Stimulated activated CD4-positive, alpha-beta T cell treated with anti-CD3 and anti-CD28 coated beads, Interleukin-4, amount 100 ng/mL, for 24 hours (primary cell): ENCODE data around the gene STAT5B.
"Not testable (repeated sequence)": the region's sequence is repeated elsewhere in the genome, so short reads cannot be mapped to it uniquely, and the experiment has no call there.

Source experiments
- DNase-seq: peaks from one replicate; pipeline ENCODE4 v3.0.0-alpha.2; 2020

STAT5B gene

DNA sequence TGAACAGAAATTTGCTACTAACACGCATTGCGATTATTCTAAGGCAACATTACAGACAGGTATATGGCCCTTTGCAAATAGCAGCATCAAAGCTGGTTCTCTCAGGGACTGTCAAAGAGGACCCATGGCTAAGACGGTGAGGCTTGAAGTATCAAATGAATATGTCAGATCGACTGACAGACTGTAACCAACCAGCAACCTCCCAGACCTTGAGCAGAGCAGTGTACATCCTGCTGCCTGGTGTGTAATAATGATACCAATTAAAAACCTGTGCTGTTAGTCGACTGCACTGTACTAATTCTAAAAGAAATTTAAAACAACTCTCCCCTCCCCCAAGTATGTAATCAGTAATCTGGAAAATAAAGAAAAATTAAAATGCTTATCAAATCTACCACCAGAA lies 46.0 kb downstream of the STAT5B start:
- DNase-seq: no peak

- no peak for DNase-seq
These were observed 48.1 kb downstream of the STAT5B start for GRCh38 chr17:42227849-42228700.

DNA sequence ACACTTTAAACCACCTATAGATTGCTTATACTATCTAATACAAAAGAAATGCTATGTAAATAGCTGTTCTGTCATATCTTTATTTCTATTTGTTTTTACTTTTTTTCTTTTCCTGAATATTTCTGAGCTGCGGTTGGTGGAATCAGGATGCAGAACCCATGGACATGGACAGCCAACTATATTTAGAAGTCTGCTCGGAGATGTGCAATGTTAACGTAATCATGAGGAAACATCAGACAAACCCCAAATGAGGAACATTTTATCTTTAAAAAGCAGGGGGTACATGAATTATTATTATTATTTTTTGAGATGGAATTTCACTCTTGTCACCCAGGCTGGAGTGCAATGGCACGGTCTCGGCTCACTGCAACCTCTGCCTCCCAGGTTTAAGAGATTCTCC lies 50.5 kb downstream of the STAT5B start:
- no peak for DNase-seq

DNA sequence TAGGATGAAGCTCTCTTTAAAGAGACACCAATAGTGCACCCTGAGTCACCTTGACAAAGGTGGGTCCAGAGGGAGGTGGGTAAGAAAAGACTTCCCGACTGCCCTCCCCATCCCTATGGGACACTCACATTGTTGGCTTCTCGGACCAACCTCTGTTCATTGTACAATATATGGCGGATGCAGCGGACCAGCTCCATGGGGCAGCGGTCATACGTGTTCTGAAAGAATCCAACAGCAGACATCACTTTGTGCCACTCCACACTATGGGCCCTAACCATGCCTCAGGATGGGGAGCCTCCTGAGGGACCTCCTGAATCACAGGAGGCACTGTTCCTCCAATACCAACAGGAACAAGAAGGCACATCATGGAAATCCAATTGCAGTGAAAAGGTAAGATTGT lies 51.5 kb downstream of the STAT5B start:
- DNase-seq: no peak

GRCh38 chr17:42221886-42222745 lies 54.1 kb downstream of the STAT5B start:
- peak; percentile 64 for DNase-seq

- not testable (repeated sequence) for DNase-seq
These were observed 56.9 kb downstream of the STAT5B start for GRCh38 chr17:42219280-42219679.

- no peak for DNase-seq
These were observed 62.0 kb downstream of the STAT5B start for GRCh38 chr17:42214156-42214555.

GRCh38 chr17:42212382-42212781 lies 63.8 kb downstream of the STAT5B start:
- DNase-seq: no peak

- not testable (repeated sequence) for DNase-seq
These were observed 64.3 kb downstream of the STAT5B start for GRCh38 chr17:42211921-42212341.

GRCh38 chr17:42210046-42210445 lies 66.1 kb downstream of the STAT5B start:
- DNase-seq: no peak

GRCh38 chr17:42206153-42206612 lies 70.0 kb downstream of the STAT5B start:
- not testable (repeated sequence) for DNase-seq

GRCh38 chr17:42203354-42203753 lies 72.8 kb downstream of the STAT5B start:
- DNase-seq: no peak

DNA sequence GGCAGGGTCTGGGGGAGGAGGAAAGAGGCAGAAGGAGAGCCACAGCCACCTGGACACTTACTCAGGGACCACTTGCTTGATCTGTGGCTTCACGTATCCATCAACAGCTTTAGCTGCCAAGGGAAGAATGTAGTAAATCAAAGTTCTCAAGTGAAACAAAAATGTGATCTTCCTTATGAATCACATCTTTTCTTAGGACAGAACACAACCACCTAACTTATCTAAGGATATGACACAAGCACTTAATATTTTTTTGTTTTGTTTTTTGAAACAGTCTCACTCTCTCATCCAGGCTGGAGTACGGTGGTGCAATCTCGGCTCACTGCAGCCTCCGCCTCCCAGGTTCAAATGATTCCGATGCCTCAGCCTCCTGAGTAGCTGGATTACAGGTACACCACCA lies 73.5 kb downstream of the STAT5B start:
- no peak for DNase-seq

DNA sequence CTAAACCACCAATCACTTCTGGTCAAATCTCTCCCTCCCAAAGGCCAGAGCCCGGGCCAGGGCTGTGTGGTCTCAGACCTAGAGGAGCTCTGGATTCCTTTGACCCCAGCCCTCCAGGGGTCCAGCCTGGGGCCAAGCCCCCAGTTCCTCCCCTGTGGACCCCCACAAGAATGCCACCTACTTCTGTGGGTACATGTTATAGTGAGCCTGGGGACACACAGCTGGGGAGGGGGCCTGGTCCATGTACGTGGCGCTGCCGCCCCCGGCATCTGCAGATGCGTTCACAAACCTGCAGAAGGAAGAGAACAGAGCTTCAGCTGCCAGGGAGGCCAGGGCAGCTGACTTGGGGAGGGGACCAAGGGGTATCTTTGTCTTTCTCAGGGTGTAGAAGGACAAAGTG lies 74.0 kb downstream of the STAT5B start:
- no peak for DNase-seq

- no peak for DNase-seq
These were observed 74.8 kb downstream of the STAT5B start for GRCh38 chr17:42201458-42201772.

DNA sequence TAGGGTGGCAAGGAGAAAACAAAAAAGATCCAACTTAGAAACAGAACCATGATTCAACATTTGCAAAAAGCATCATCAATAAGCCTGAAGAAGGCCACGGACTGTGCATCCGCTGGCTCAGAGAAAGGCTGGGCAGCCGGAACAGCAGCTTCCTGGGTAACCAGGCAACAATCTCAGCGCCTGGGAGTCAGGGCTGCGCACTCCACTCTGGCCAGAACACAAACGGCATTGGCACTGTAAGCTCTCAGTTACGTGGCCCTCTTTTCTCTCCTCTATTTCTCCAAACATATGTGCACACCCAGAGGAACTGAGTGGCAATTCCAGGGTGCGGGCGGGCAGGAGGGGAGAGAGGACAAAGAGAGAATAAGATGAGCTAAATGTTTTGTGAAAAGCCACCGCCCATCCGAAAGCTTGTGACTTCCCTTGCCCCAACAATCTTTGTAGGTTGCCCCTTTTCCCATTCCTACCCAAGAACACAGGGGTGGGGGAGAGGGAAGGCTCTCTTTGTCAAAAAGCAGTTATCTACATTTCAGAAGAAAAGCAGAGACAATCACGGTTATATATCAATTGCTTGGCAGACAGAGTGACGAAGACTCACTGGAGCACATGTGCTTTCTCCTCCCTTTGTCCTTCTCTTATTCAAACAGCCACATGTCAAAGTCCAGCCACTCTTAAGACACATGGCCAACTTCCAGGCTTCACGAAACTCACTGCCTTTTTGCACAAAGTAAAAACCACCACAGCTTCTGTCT lies 75.3 kb downstream of the STAT5B start:
- DNase-seq: no peak

DNA sequence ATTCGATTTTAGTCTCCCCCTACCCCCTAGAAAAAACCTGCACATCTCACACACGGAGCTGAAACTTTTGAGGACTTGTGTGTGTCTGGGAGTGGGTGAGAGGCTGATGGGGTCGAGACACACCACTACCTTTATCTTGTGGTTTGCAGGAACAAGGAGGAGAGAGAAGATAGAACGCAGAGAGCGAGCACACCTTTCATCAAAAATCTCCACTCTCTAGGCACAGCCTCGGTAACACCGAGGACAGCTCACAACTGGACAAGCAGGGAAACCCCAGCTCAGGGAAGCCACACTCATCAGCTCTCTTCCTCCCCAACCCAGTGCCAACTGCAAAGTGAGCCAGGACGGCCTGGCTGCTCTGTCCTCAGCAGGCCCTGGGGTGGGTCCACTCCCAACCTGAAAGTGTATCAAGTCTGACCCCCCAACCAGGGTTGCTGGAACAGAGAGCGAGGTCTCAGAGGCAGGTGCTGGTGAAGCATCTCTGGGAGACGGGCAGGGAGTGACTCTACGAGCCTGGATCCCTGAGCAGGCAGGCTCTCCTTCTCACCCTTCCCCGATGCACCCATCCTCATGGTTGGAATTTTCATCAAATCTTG lies 76.7 kb downstream of the STAT5B start:
- no peak for DNase-seq

- DNase-seq: no peak
These were observed 77.3 kb downstream of the STAT5B start for GRCh38 chr17:42198897-42199296.

DNA sequence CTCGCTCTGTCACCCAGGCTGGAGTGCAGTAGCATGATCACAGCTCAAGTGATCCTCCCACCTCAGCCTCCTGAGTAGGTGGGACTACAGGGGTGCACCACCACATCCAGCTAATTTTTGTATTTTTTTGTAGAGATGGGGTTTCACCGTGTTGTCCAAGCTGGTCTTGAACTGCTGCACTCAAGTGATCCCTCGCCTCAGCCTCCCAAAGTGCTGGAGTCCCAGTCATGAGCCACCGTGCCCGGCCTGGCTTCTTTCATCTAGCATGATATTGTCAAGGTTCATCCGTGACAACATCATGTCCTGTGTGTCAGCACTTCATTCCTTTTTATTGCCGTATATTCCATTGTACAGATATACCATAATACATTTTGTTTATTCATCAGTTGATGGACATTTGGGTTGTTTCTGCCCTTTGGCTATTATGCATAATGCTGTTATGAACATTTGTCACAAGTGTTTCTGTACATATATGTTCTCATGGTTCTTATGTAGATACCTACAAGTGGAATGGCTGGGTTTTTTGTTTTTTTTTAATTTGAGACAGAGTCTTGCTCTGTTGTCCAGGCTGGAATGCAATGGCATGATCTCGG lies 78.5 kb downstream of the STAT5B start:
- DNase-seq: no peak

GRCh38 chr17:42193969-42194899 lies 82.0 kb downstream of the STAT5B start, which contains the start of gene GHDC:
Gene GHDC (minus strand): TSS chr17:42194494. CDS start chr17:42193581, 913 bp downstream.
- peak; percentile 84 for DNase-seq
